Right atrium auricular region (tissue), 2 donors: ENCODE results near the gene FBLIM1. TPM values are rescaled to one million over a fixed set of nuclear protein-coding genes. Genes with fewer than 3 reads are reported as not detected.

Source experiments
- DNase-seq: peaks from one replicate; pipeline ENCODE4 v3.0.0-alpha.2; 2019; ENCODE audit warnings: low spot score
- H3K27ac ChIP-seq, 2 donors: fragments of 200-600 bp; sonication (generic); 1 replicate in 1 of 2; 2 replicates in 1 of 2; pipeline ENCODE4 v1.5.1; 2016 to 2019
- H3K27me3 ChIP-seq, 2 donors: fragments of 200-600 bp; sonication (generic); one replicate each; pipeline versions ENCODE4 v1.5.1 to v1.6.0; 2017 to 2019
- H3K36me3 ChIP-seq: fragments of 200-600 bp; sonication (generic); one replicate; pipeline ENCODE4 v1.5.1; 2016
- H3K4me1 ChIP-seq, 2 donors: fragments of 200-600 bp; sonication (generic); one replicate each; pipeline versions ENCODE4 v1.5.1 to v1.6.0; 2017 to 2019
- H3K4me3 ChIP-seq, 2 donors: fragments of 200-600 bp; sonication (generic); 1 replicate in 1 of 2; 2 replicates in 1 of 2; pipeline ENCODE4 v1.5.1; 2017 to 2019; ENCODE audit warnings: mild to moderate bottlenecking in 1 of 2, moderate library complexity in 1 of 2
- H3K9me3 ChIP-seq, 2 donors: fragments of 200-600 bp; sonication (generic); one replicate each; pipeline ENCODE4 v1.5.1; 2019
- total RNA-seq, 2 donors: library from RNA; depleted of rRNA; stranded (reverse); fragments of >200 nt; gene quantifications; one replicate each; pipeline ENCODE4 v1.1.0, GENCODE V29; 2016
- TF ChIP-seq, protein P1 (sequence below), 2 donors: fragments of 200-600 bp; sonication (generic); IDR thresholded peaks; one replicate each; pipeline ENCODE4 v1.5.1; 2019; ENCODE audit warnings: antibody characterized with exemption in 2 of 2

Gene FBLIM1
- total RNA-seq, 2 donors from 2014 or later = 66.6 to 124 TPM

DNA sequence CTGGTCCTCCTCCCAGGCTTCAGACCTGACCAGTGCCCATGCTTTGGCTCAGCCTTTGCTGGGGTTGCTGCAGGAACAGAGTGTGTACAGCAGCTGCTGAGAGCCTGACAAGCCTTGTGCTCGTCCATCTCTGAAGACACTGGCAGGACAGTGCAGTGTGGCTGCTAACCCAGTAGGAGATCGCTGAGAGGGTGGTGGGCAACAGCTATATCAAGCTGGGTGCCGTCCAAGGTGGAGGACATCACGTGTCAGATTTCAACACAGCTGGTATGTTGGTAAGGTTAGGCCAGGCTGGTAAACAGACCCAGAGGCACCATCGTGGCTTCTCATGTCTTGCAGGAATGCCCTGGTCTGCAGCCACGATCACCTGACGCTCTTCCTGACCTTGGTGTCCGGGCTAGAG lies 40.4 kb upstream of the FBLIM1 start:
- H3K27me3 ChIP-seq = no peaks in the 10 kb centered on the region
- TF ChIP-seq, protein P1, sequence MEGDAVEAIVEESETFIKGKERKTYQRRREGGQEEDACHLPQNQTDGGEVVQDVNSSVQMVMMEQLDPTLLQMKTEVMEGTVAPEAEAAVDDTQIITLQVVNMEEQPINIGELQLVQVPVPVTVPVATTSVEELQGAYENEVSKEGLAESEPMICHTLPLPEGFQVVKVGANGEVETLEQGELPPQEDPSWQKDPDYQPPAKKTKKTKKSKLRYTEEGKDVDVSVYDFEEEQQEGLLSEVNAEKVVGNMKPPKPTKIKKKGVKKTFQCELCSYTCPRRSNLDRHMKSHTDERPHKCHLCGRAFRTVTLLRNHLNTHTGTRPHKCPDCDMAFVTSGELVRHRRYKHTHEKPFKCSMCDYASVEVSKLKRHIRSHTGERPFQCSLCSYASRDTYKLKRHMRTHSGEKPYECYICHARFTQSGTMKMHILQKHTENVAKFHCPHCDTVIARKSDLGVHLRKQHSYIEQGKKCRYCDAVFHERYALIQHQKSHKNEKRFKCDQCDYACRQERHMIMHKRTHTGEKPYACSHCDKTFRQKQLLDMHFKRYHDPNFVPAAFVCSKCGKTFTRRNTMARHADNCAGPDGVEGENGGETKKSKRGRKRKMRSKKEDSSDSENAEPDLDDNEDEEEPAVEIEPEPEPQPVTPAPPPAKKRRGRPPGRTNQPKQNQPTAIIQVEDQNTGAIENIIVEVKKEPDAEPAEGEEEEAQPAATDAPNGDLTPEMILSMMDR (IDR thresholded peaks at IDR 0.05) = no peak
- no peaks in the 10 kb centered on the region for H3K9me3 ChIP-seq
- peak overlapping the region; percentile 57 to 74 for H3K27ac ChIP-seq
- H3K4me3 ChIP-seq = no peak overlapping the region
- peaks cover 0 to 68% of the 10 kb centered on the region in 2 donors for H3K4me1 ChIP-seq
- peaks cover 66% of the 10 kb centered on the region for H3K36me3 ChIP-seq
- DNase-seq = no peak

- peaks cover 76% of the 10 kb centered on the region for H3K36me3 ChIP-seq
- peaks cover 0 to 57% of the 10 kb centered on the region in 2 donors for H3K4me1 ChIP-seq
- no peak overlapping the region for H3K4me3 ChIP-seq
- DNase-seq = no peak
- H3K27ac ChIP-seq = peak overlapping the region; percentile 57 to 74
- TF ChIP-seq, protein P1 (IDR thresholded peaks at IDR 0.05) = no peak
- no peaks in the 10 kb centered on the region for H3K27me3 ChIP-seq
- no peaks in the 10 kb centered on the region for H3K9me3 ChIP-seq
Observed at GRCh38 chr1:15719381-15720120, 39.0 kb upstream of the FBLIM1 start.

DNA sequence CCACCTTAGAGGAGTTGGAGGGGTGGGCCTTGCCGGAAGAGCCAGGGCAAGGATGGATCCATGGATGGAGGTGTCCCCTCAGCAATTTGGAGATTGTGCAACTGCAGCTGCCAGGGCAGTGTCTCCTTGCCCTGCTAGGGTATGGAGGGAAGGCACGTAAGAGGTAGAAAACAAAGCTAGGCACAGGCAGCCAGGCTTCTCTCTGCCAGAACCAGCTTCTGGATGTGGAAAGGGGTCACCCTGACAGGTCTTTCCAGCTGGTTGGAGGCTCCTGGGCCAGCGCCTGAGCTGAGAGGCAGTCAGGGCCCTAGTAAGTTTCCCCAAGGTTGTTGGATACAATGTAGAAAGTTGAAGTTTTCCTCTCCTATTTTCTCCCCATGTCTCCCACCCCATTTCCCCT lies 37.7 kb upstream of the FBLIM1 start:
- TF ChIP-seq, protein P1 (IDR thresholded peaks at IDR 0.05) = no peak
- Histone ChIP-seq H3K27ac (peak overlapping the region; percentile 47 to 53), H3K9me3 (no peaks in the 10 kb centered on the region), H3K36me3 (peaks cover 89% of the 10 kb centered on the region), H3K4me1 (peaks cover 0 to 44% of the 10 kb centered on the region in 2 donors), H3K4me3 (no peak overlapping the region), H3K27me3 (no peaks in the 10 kb centered on the region)
- no peak for DNase-seq

DNA sequence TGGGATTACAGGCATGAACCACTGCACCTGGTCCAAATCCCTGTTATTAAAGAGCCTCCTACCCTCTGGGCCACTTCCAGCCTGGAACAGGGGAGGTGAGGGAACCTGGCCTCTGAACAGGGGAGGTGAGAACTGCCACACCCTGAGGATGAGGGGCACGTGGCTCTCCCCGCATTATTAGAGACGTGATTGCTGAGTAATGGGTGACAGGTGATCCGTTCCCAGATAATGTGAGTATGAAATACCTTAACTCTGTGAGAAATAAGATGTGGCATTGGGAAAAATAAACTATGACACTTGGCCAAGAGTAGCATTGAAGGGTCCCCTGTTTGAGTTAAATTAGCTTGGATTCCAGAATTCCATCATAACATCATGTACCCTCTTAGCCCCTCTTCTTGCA lies 36.2 kb upstream of the FBLIM1 start:
- H3K4me3 ChIP-seq = no peak overlapping the region
- H3K9me3 ChIP-seq = no peaks in the 10 kb centered on the region
- DNase-seq = no peak
- H3K27me3 ChIP-seq = no peaks in the 10 kb centered on the region
- peaks cover 0 to 41% of the 10 kb centered on the region in 2 donors for H3K4me1 ChIP-seq
- peaks cover 91% of the 10 kb centered on the region for H3K36me3 ChIP-seq
- TF ChIP-seq, protein P1 (IDR thresholded peaks at IDR 0.05) = no peak
- H3K27ac ChIP-seq = no peak overlapping the region

DNA sequence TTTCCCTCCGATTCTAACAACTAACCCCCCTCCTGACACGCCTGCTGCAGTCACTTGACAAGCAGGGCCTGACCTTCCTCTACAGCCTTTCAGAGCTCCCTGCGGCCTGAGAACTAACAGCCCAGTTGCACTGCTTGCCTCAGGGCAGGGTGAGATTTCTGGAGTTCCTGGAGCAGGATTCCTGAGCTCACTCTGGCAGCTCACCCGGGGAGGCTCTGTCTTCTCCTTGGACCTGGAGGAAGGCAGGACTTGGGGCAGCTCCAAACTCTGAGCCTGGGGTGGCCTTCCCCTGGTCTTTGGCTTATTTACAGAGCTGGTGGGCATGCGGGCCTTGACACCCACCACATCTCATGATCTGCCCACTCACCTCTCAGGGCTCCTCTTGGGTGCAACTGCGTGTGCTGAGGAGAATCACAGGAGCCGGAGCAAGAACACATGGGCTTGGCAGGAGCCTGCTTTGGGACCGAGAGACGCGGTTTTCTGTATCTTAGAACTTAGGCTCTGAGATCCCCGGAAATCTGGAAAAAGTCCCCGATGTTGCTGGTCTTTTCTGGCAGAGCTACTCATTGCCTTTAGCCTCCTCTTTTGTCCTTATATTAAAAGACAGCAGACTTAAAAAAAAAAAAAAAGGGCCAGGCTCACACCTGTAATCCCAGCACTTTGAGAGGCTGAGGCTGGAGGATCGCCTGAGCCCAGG lies 35.6 kb upstream of the FBLIM1 start:
- Histone ChIP-seq H3K27ac (no peak overlapping the region), H3K36me3 (peaks cover 91% of the 10 kb centered on the region), H3K4me1 (peaks cover 0 to 41% of the 10 kb centered on the region in 2 donors), H3K4me3 (no peak overlapping the region), H3K9me3 (no peaks in the 10 kb centered on the region), H3K27me3 (no peaks in the 10 kb centered on the region)
- TF ChIP-seq, protein P1 (IDR thresholded peaks at IDR 0.05) = no peak
- DNase-seq = no peak
